ENCODE measurements around the gene BAMBI. TPM values are rescaled to one million over a fixed set of nuclear protein-coding genes. Genes with fewer than 3 reads are reported as not detected.
A peak's percentile ranks its signal among the peaks of the same experiment; 100 is the strongest.

BAMBI gene
- polyA plus RNA-seq, 2 of the 4 experiments (the other 2 are of a cell fraction), result 25.6 to 40.5 TPM

GRCh38 chr10:28704464-28705161, 27.3 kb downstream of the BAMBI start (continued):
- no peak for TF ChIP-seq ATOH8 (CRISPR knock-in tag; IDR thresholded peaks at IDR 0.05; ENCODE audit: low read depth)

- ChIA-PET CTCF (no interaction called here), POLR2A (no interaction called here)
- FAIRE-seq, result no peak
- no peak overlapping the region for H3K27ac ChIP-seq
- 75% methylated on average over 8 of the region's 8 CpGs for WGBS (ENCODE audit: missing lambda C conversion rate)
- H3K4me1 ChIP-seq, result no peaks in the 10 kb centered on the region
- H3K4me2 ChIP-seq, result no peak overlapping the region
- DNase-seq (ENCODE audit: low read depth in 1 of 2, low spot score in 1 of 2), result no peak
- peak in 1 of 2 experiments; percentile 38; a peak in 2 of 6 replicates for ATAC-seq
- no peaks in the 10 kb centered on the region for H3K9me3 ChIP-seq
- no peak overlapping the region for H3K4me3 ChIP-seq
- TF ChIP-seq ZSCAN20 (CRISPR knock-in tag; IDR thresholded peaks at IDR 0.05) (no peak), POLR2A (IDR thresholded peaks at IDR 0.05; ENCODE audit: low read length) (no peak), MYC (IDR thresholded peaks at IDR 0.05; ENCODE audit: borderline replicate concordance, low read length) (no peak), ZNF302 (CRISPR knock-in tag; IDR thresholded peaks at IDR 0.05) (no peak), KDM1A (IDR thresholded peaks at IDR 0.05; ENCODE audit: low read depth) (no peak), CBX8 (IDR thresholded peaks at IDR 0.05) (no peak), ELK1 (IDR thresholded peaks at IDR 0.05; ENCODE audit: low read depth, low read length) (no peak), HDAC2 (IDR thresholded peaks at IDR 0.05) (no peak), HES2 (IDR thresholded peaks at IDR 0.05) (no peak), GATA3 (IDR thresholded peaks at IDR 0.05; ENCODE audit: borderline replicate concordance) (no peak), EP300 (IDR thresholded peaks at IDR 0.05) (no peak), USF2 (IDR thresholded peaks at IDR 0.05) (no peak), ESRRA (IDR thresholded peaks at IDR 0.05; ENCODE audit: borderline replicate concordance, low read length) (no peak), POLR2AphosphoS2 (conservative IDR thresholded peaks at IDR 0.05; ENCODE audit: low read length) (no peak), NPAS2 (CRISPR knock-in tag; IDR thresholded peaks at IDR 0.05; ENCODE audit: borderline replicate concordance) (no peak), ZC3H11A (IDR thresholded peaks at IDR 0.05) (no peak), CBX2 (IDR thresholded peaks at IDR 0.05; ENCODE audit: borderline replicate concordance, low read depth) (no peak)
Observed at GRCh38 chr10:28705472-28705871, 28.2 kb downstream of the BAMBI start.

- WGBS (ENCODE audit: missing lambda C conversion rate), result 73% methylated on average over 9 of the region's 9 CpGs
Observed at GRCh38 chr10:28709001-28709710, 31.8 kb downstream of the BAMBI start.

More at GRCh38 chr10:28709001-28709710, 31.8 kb downstream of the BAMBI start:
- Histone ChIP-seq H3K9me3 (no peaks in the 10 kb centered on the region), H3K27ac (no peak overlapping the region), H3K4me3 (no peak overlapping the region), H3K4me2 (no peak overlapping the region), H3K4me1 (peaks cover 8% of the 10 kb centered on the region)
- DNase-seq (ENCODE audit: low read depth in 1 of 2, low spot score in 1 of 2) (no peak), FAIRE-seq (no peak), ATAC-seq (no peak)
- no peak for TF ChIP-seq GATA3 (IDR thresholded peaks at IDR 0.05; ENCODE audit: borderline replicate concordance)
- no peak for TF ChIP-seq CEBPB (IDR thresholded peaks at IDR 0.05)
- TF ChIP-seq CBX2 (IDR thresholded peaks at IDR 0.05; ENCODE audit: borderline replicate concordance, low read depth), result no peak
- no peak for TF ChIP-seq MAFK (IDR thresholded peaks at IDR 0.05; ENCODE audit: partially characterized antibody)
- TF ChIP-seq HOXA7 (CRISPR knock-in tag; IDR thresholded peaks at IDR 0.05), result no peak
- no peak for TF ChIP-seq POLR2A (IDR thresholded peaks at IDR 0.05; ENCODE audit: low read length)
- TF ChIP-seq EHF (CRISPR knock-in tag; IDR thresholded peaks at IDR 0.05), result no peak
- TF ChIP-seq ZNF302 (CRISPR knock-in tag; IDR thresholded peaks at IDR 0.05), result no peak
- TF ChIP-seq TP53 (CRISPR knock-in tag; IDR thresholded peaks at IDR 0.05), result no peak
- no peak for TF ChIP-seq JUNB (IDR thresholded peaks at IDR 0.05)
- CTCF ChIA-PET, result interaction anchor here (0.8 to 1.6 kb wide), 3 partner anchors 8 to 230 kb away, joined by 3 to 7 read pairs (median 4); no protein-coding TSS in a partner anchor
- POLR2A ChIA-PET, result no interaction called here

All from A549 (cell line).